GM20000 (cell line): ENCODE results near the gene ZNF747.

Experiments used
- DNase-seq: peaks from one replicate; pipeline ENCODE4 v3.0.0; 2012; ENCODE audit warnings: low spot score
- CTCF ChIP-seq: IDR thresholded peaks from 2 replicates; pipeline ENCODE4 v1.5.1; 2012; ENCODE audit warnings: mild to moderate bottlenecking, control low read depth; ENCODE audit errors: extremely low read depth, missing control alignments

The ZNF747 gene

GRCh38 chr16:30482366-30482765 is 52.3 kb downstream of the ZNF747 start:
- DNase-seq = no peak
- TF ChIP-seq CTCF = no peak

- no peak for DNase-seq
- no peak for TF ChIP-seq CTCF
These were observed 53.3 kb downstream of the ZNF747 start for GRCh38 chr16:30481381-30481780.
